GM21526 (cell line): ENCODE measurements around the gene FKBP3.
A peak's percentile ranks its signal among the peaks of the same experiment; 100 is the strongest.
"Not testable (repeated sequence)": the region's sequence is repeated elsewhere in the genome, so short reads cannot be mapped to it uniquely, and the experiment has no call there.

Experiments used
- ATAC-seq: cut with Tn5 transposase; IDR thresholded peaks from one replicate; pipeline ENCODE4 v1.9.1; 2021; ENCODE audit warnings: moderate library complexity; ENCODE audit not compliant: unreplicated experiment, low FRiP score

FKBP3 gene

GRCh38 chr14:45134051-45134958 lies at the start of gene FKBP3:
Gene FKBP3 (minus strand): TSS chr14:45134481. CDS start chr14:45134456, 25 bp downstream.
- peak; percentile 92 for ATAC-seq

- no peak for ATAC-seq
Measured at GRCh38 chr14:45181806-45182205, 47.5 kb upstream of the FKBP3 start.

- ATAC-seq = no peak
Measured at GRCh38 chr14:45181329-45181728, 47.0 kb upstream of the FKBP3 start.

GRCh38 chr14:45177076-45177475 lies 42.8 kb upstream of the FKBP3 start:
- no peak for ATAC-seq

GRCh38 chr14:45169906-45170305 lies 35.6 kb upstream of the FKBP3 start:
- no peak for ATAC-seq

GRCh38 chr14:45156067-45156466 lies 21.8 kb upstream of the FKBP3 start:
- ATAC-seq = no peak

GRCh38 chr14:45150386-45150890 lies 16.2 kb upstream of the FKBP3 start:
- ATAC-seq = no peak

- no peak for ATAC-seq
Measured at GRCh38 chr14:45149602-45150001, 15.3 kb upstream of the FKBP3 start.

GRCh38 chr14:45145214-45145613 lies 10.9 kb upstream of the FKBP3 start:
- ATAC-seq = no peak

GRCh38 chr14:45144658-45145057 lies 10.4 kb upstream of the FKBP3 start:
- ATAC-seq = no peak

GRCh38 chr14:45142083-45142482 lies 7.8 kb upstream of the FKBP3 start:
- not testable (repeated sequence) for ATAC-seq

GRCh38 chr14:45140661-45141187 lies 6.4 kb upstream of the FKBP3 start:
- ATAC-seq = no peak

- no peak for ATAC-seq
Measured at GRCh38 chr14:45136399-45136798, 2.1 kb upstream of the FKBP3 start.

GRCh38 chr14:45135659-45136395 lies 1.5 kb upstream of the FKBP3 start, which contains the start of gene FANCM:
Gene FANCM (plus strand): TSS chr14:45135930. CDS start chr14:45136032, 102 bp downstream.
- peak; percentile 40 for ATAC-seq

GRCh38 chr14:45135156-45135555 lies 875 bp upstream of the FKBP3 start:
- no peak for ATAC-seq

GRCh38 chr14:45133683-45134050 lies 614 bp downstream of the FKBP3 start:
- no peak for ATAC-seq

GRCh38 chr14:45128963-45129629 lies 5.2 kb downstream of the FKBP3 start:
- ATAC-seq = no peak

- ATAC-seq = no peak
Measured at GRCh38 chr14:45125754-45126153, 8.5 kb downstream of the FKBP3 start.

GRCh38 chr14:45123271-45123670 lies 11.0 kb downstream of the FKBP3 start:
- no peak for ATAC-seq

- ATAC-seq = no peak
Measured at GRCh38 chr14:45120096-45120495, 14.2 kb downstream of the FKBP3 start.

GRCh38 chr14:45118594-45118993 lies 15.7 kb downstream of the FKBP3 start:
- no peak for ATAC-seq
